Measurements from ENCODE around the gene LRRC41. TPM values are rescaled to one million over a fixed set of nuclear protein-coding genes. Genes with fewer than 3 reads are reported as not detected.
A peak's percentile ranks its signal among the peaks of the same experiment; 100 is the strongest.

The LRRC41 gene
- total and polyA plus RNA-seq, 2 experiments from 2014 or later: 20.1 to 69.4 TPM

DNA sequence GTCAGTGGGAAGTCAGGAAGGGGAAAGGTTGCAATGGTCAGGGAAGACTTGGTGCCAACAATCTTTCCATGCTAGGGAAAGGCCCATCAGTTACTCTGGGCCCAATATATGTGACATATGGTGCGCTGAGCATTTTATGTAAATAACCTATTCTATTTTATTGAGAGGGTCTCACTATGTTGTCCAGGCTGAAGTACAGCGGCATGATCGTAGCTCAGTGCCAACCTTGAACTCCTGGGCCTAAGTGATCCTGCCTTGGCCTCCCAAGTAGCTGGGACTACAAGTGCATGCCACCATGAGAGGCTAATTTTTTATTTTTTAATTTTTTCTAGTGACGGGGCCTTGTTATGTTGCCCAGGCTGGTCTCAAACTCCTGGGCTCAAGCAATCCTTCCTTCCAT, 6.9 kb upstream of the LRRC41 start (continued):
- no peak for TF ChIP-seq CREB1 (CRISPR knock-in tag; IDR thresholded peaks at IDR 0.05; ENCODE audit: low read depth)
- no peak for TF ChIP-seq ZNF331 (CRISPR knock-in tag; IDR thresholded peaks at IDR 0.05; ENCODE audit: low read depth)

DNA sequence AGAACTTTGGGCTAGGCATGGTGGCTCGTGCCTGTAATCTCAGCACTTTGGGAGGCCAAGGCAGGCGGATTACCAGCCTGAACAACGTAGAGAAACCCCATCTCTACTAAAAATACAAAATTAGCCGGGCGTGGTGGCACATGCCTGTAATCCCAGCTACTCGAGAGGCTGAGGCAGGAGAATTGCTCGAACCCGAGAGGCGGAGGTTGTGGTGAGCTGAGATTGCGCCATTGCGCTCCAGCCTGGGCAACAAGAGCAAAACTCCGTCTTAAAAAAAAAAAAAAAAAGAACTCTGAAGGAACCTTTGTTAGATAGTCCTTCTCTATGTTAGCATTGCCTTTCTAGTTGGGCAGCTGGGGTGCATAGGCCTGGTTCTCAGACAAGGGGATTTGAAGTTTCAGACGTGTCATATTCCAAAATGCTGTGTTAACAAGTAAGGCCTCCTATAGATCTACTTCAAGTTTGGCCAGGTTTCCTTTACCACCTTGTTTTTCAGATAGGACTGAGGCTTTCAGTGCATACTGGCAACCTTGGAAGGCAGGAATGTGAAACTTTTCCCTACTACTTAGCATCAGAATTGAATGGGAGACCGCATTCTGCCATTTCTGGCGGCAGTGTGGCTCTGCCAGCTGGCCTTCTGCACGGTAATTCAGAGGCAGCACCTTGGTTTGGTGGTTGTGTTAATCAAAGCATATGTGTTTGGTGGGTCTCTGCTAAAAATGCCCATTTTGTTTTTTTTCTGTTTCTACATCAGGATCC, 6.2 kb upstream of the LRRC41 start:
- Histone ChIP-seq H3K27me3 (ENCODE audit: insufficient read depth) (no peaks in the 10 kb centered on the region), H3K4me2 (peak overlapping the region; percentile 29; the same call in 1 of the 2 replicates), H3K9me2 (ENCODE audit: insufficient read depth) (no peaks in the 10 kb centered on the region), H4K20me1 (replicated peaks; ENCODE audit: insufficient read depth) (peaks cover 62% of the 10 kb centered on the region), H3K79me2 (replicated peaks; ENCODE audit: insufficient read depth) (peaks cover 60% of the 10 kb centered on the region), H3K27ac (ENCODE audit: low read depth) (peak overlapping the region; percentile 93), H3K4me3 (no peak overlapping the region), H3K4me1 (ENCODE audit: insufficient read depth) (peaks cover 39% of the 10 kb centered on the region), H3F3A (replicated peaks; ENCODE audit: low read depth) (peaks cover 39% of the 10 kb centered on the region), H3K36me3 (ENCODE audit: insufficient read depth) (peaks cover 59% of the 10 kb centered on the region), H2AFZ (no peak overlapping the region)
- Mint-ChIP-seq H3K36me3 (ENCODE audit: low read depth) (peaks cover 89% of the 10 kb centered on the region), H3K27me3 (ENCODE audit: insufficient read depth, low read depth, poor library complexity) (peaks cover 9% of the 10 kb centered on the region), H3K27ac (peak overlapping the region; percentile 80), H3K9me3 (no peaks in the 10 kb centered on the region), H3K4me3 (no peak overlapping the region), H3K4me1 (peaks cover 33% of the 10 kb centered on the region)
- no peak for TF ChIP-seq NANOG (IDR thresholded peaks at IDR 0.05; ENCODE audit: borderline replicate concordance)
- TF ChIP-seq, protein P1, sequence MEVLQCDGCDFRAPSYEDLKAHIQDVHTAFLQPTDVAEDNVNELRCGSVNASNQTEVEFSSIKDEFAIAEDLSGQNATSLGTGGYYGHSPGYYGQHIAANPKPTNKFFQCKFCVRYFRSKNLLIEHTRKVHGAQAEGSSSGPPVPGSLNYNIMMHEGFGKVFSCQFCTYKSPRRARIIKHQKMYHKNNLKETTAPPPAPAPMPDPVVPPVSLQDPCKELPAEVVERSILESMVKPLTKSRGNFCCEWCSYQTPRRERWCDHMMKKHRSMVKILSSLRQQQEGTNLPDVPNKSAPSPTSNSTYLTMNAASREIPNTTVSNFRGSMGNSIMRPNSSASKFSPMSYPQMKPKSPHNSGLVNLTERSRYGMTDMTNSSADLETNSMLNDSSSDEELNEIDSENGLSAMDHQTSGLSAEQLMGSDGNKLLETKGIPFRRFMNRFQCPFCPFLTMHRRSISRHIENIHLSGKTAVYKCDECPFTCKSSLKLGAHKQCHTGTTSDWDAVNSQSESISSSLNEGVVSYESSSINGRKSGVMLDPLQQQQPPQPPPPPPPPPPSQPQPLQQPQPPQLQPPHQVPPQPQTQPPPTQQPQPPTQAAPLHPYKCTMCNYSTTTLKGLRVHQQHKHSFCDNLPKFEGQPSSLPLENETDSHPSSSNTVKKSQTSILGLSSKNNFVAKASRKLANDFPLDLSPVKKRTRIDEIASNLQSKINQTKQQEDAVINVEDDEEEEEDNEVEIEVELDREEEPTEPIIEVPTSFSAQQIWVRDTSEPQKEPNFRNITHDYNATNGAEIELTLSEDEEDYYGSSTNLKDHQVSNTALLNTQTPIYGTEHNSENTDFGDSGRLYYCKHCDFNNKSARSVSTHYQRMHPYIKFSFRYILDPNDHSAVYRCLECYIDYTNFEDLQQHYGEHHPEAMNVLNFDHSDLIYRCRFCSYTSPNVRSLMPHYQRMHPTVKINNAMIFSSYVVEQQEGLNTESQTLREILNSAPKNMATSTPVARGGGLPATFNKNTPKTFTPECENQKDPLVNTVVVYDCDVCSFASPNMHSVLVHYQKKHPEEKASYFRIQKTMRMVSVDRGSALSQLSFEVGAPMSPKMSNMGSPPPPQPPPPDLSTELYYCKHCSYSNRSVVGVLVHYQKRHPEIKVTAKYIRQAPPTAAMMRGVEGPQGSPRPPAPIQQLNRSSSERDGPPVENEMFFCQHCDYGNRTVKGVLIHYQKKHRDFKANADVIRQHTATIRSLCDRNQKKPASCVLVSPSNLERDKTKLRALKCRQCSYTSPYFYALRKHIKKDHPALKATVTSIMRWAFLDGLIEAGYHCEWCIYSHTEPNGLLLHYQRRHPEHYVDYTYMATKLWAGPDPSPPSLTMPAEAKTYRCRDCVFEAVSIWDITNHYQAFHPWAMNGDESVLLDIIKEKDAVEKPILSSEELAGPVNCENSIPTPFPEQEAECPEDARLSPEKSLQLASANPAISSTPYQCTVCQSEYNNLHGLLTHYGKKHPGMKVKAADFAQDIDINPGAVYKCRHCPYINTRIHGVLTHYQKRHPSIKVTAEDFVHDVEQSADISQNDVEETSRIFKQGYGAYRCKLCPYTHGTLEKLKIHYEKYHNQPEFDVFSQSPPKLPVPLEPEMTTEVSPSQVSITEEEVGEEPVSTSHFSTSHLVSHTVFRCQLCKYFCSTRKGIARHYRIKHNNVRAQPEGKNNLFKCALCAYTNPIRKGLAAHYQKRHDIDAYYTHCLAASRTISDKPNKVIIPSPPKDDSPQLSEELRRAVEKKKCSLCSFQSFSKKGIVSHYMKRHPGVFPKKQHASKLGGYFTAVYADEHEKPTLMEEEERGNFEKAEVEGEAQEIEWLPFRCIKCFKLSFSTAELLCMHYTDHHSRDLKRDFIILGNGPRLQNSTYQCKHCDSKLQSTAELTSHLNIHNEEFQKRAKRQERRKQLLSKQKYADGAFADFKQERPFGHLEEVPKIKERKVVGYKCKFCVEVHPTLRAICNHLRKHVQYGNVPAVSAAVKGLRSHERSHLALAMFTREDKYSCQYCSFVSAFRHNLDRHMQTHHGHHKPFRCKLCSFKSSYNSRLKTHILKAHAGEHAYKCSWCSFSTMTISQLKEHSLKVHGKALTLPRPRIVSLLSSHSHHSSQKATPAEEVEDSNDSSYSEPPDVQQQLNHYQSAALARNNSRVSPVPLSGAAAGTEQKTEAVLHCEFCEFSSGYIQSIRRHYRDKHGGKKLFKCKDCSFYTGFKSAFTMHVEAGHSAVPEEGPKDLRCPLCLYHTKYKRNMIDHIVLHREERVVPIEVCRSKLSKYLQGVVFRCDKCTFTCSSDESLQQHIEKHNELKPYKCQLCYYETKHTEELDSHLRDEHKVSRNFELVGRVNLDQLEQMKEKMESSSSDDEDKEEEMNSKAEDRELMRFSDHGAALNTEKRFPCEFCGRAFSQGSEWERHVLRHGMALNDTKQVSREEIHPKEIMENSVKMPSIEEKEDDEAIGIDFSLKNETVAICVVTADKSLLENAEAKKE (CRISPR knock-in tag; IDR thresholded peaks at IDR 0.05): no peak
- TF ChIP-seq EZH2phosphoT487 (IDR thresholded peaks at IDR 0.05; ENCODE audit: unreplicated experiment): no peak
- TF ChIP-seq JUNB (IDR thresholded peaks at IDR 0.05; ENCODE audit: unreplicated experiment): no peak
- TF ChIP-seq, protein P2, sequence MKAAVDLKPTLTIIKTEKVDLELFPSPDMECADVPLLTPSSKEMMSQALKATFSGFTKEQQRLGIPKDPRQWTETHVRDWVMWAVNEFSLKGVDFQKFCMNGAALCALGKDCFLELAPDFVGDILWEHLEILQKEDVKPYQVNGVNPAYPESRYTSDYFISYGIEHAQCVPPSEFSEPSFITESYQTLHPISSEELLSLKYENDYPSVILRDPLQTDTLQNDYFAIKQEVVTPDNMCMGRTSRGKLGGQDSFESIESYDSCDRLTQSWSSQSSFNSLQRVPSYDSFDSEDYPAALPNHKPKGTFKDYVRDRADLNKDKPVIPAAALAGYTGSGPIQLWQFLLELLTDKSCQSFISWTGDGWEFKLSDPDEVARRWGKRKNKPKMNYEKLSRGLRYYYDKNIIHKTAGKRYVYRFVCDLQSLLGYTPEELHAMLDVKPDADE (IDR thresholded peaks at IDR 0.05): no peak
- TF ChIP-seq ZNF331 (CRISPR knock-in tag; IDR thresholded peaks at IDR 0.05; ENCODE audit: low read depth): no peak
- TF ChIP-seq, protein P3, sequence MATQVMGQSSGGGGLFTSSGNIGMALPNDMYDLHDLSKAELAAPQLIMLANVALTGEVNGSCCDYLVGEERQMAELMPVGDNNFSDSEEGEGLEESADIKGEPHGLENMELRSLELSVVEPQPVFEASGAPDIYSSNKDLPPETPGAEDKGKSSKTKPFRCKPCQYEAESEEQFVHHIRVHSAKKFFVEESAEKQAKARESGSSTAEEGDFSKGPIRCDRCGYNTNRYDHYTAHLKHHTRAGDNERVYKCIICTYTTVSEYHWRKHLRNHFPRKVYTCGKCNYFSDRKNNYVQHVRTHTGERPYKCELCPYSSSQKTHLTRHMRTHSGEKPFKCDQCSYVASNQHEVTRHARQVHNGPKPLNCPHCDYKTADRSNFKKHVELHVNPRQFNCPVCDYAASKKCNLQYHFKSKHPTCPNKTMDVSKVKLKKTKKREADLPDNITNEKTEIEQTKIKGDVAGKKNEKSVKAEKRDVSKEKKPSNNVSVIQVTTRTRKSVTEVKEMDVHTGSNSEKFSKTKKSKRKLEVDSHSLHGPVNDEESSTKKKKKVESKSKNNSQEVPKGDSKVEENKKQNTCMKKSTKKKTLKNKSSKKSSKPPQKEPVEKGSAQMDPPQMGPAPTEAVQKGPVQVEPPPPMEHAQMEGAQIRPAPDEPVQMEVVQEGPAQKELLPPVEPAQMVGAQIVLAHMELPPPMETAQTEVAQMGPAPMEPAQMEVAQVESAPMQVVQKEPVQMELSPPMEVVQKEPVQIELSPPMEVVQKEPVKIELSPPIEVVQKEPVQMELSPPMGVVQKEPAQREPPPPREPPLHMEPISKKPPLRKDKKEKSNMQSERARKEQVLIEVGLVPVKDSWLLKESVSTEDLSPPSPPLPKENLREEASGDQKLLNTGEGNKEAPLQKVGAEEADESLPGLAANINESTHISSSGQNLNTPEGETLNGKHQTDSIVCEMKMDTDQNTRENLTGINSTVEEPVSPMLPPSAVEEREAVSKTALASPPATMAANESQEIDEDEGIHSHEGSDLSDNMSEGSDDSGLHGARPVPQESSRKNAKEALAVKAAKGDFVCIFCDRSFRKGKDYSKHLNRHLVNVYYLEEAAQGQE (IDR thresholded peaks at IDR 0.05; ENCODE audit: unreplicated experiment): no peak
- TF ChIP-seq EZH2 (IDR thresholded peaks at IDR 0.05; ENCODE audit: low read depth, unreplicated experiment): no peak
- no peak for TF ChIP-seq ZNF114 (CRISPR knock-in tag; IDR thresholded peaks at IDR 0.05)
- no peak for TF ChIP-seq STAT1 (IDR thresholded peaks at IDR 0.05; ENCODE audit: unreplicated experiment)
- no peak for TF ChIP-seq CREB1 (CRISPR knock-in tag; IDR thresholded peaks at IDR 0.05; ENCODE audit: low read depth)
- peak; percentile 51 for ATAC-seq
- DNase-seq (ENCODE audit: low spot score): peak; percentile 39

All from GM23338 (cell line).